Anterior cingulate cortex (tissue), 58 donors: ENCODE results near the gene PABPC3.
A peak's percentile ranks its signal among the peaks of the same experiment; 100 is the strongest.

Source experiments
- DNase-seq, 58 donors: peaks; one replicate each; lab custom pipeline; 2025; lab: John Stamatoyannopoulos, UW

Gene PABPC3

GRCh38 chr13:25095851-25096453, at the start of gene PABPC3:
TSS of gene PABPC3 (plus strand) at chr13:25096136. CDS start at chr13:25096199, 63 bp downstream.
- peak in 9 of 58 donors; percentile 5 to 19 (median 13) for DNase-seq

GRCh38 chr13:25046274-25046984, 49.5 kb upstream of the PABPC3 start:
- DNase-seq, result peak in 5 of 58 donors; percentile 8 to 42 (median 31)

GRCh38 chr13:25046985-25047511, 48.9 kb upstream of the PABPC3 start:
- peak in 34 of 58 donors; percentile 4 to 66 (median 22) for DNase-seq

GRCh38 chr13:25051065-25051464, 44.9 kb upstream of the PABPC3 start:
- DNase-seq, result no peak

- DNase-seq, result no peak
Observed at GRCh38 chr13:25059166-25059565, 36.8 kb upstream of the PABPC3 start.

- DNase-seq, result no peak
Observed at GRCh38 chr13:25059958-25060357, 36.0 kb upstream of the PABPC3 start.

- DNase-seq, result no peak
Observed at GRCh38 chr13:25062479-25062878, 33.5 kb upstream of the PABPC3 start.

GRCh38 chr13:25064396-25064795, 31.5 kb upstream of the PABPC3 start:
- no peak for DNase-seq

- no peak for DNase-seq
Observed at GRCh38 chr13:25065974-25066770, 29.8 kb upstream of the PABPC3 start.

GRCh38 chr13:25067064-25067463, 28.9 kb upstream of the PABPC3 start:
- no peak for DNase-seq

- no peak for DNase-seq
Observed at GRCh38 chr13:25068810-25069209, 27.1 kb upstream of the PABPC3 start.

- no peak for DNase-seq
Observed at GRCh38 chr13:25069236-25069635, 26.7 kb upstream of the PABPC3 start.

- DNase-seq, result no peak
Observed at GRCh38 chr13:25069911-25070310, 26.0 kb upstream of the PABPC3 start.

- no peak for DNase-seq
Observed at GRCh38 chr13:25080773-25081172, 15.2 kb upstream of the PABPC3 start.

- DNase-seq, result no peak
Observed at GRCh38 chr13:25084096-25084495, 11.8 kb upstream of the PABPC3 start.

GRCh38 chr13:25085125-25085742, 10.7 kb upstream of the PABPC3 start:
- DNase-seq, result peak in 45 of 58 donors; percentile 1 to 86 (median 35)

GRCh38 chr13:25088562-25089221, 7.2 kb upstream of the PABPC3 start:
- no peak for DNase-seq

GRCh38 chr13:25097426-25097825, 1.5 kb downstream of the PABPC3 start:
- no peak for DNase-seq

- DNase-seq, result no peak
Observed at GRCh38 chr13:25103711-25104110, 7.8 kb downstream of the PABPC3 start.

- DNase-seq, result no peak
Observed at GRCh38 chr13:25109341-25109740, 13.4 kb downstream of the PABPC3 start.
